ENCODE measurements around the gene ITK. TPM values are rescaled to one million over a fixed set of nuclear protein-coding genes. Genes with fewer than 3 reads are reported as not detected.
"Not testable (repeated sequence)": the region's sequence is repeated elsewhere in the genome, so short reads cannot be mapped to it uniquely, and the experiment has no call there.

ITK gene
- total RNA-seq, 4 donors from 2014 or later = 1.7 to 3.6 (median 3.0) TPM

- Histone ChIP-seq H3K36me3 (no peaks in the 10 kb centered on the region), H3K27ac (no peak overlapping the region), H3K9me3 (no peaks in the 10 kb centered on the region), H3K4me1 (no peaks in the 10 kb centered on the region), H3K4me3 (replicated peaks in 1 of 3) (no peak overlapping the region), H3K27me3 (no peaks in the 10 kb centered on the region)
- intact Hi-C loops (cut with DNase I) = no loop called here
- no peak for TF ChIP-seq POLR2A (IDR thresholded peaks at IDR 0.05)
- TF ChIP-seq CTCF (IDR thresholded peaks at IDR 0.05) = no peak
- DNase-seq = no peak
Observed at GRCh38 chr5:157230610-157231009, 50.0 kb downstream of the ITK start.

DNA sequence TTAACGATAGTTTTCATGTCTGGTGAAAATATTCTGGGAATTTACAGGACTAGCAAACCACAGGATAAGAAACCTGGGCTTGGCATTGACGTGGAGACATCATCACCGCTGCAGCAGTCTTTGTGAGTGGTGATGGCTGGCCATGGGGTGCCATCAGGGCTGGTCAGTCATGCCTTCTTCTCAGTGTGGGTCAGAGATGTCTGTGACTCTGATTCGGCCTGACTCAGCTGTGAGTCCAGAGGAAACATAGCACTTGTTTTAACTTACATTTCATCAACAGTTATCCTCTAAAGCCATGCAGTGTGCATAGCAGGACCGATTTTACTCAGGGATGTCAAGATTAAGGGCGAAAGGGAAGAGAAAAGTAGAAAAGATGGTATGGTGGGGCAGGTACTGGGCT lies 52.1 kb downstream of the ITK start:
- 77 to 80% methylated on average over 6 of the region's 6 CpGs for WGBS, 2 donors

GRCh38 chr5:157233515-157233914 lies 52.9 kb downstream of the ITK start:
- Histone ChIP-seq H3K27ac (no peak overlapping the region), H3K4me3 (replicated peaks in 1 of 3) (no peak overlapping the region)

More for the DNA sequence above, 52.1 kb downstream of the ITK start:
- TF ChIP-seq POLR2A (IDR thresholded peaks at IDR 0.05) (no peak), CTCF (IDR thresholded peaks at IDR 0.05) (no peak)
- intact Hi-C loops (cut with DNase I) = no loop called here
- H3K4me1 ChIP-seq = no peaks in the 10 kb centered on the region
- no peak overlapping the region for H3K4me3 ChIP-seq (replicated peaks in 1 of 3)
- no peak overlapping the region for H3K27ac ChIP-seq
- no peaks in the 10 kb centered on the region for H3K36me3 ChIP-seq
- H3K9me3 ChIP-seq = no peaks in the 10 kb centered on the region
- H3K27me3 ChIP-seq = no peaks in the 10 kb centered on the region
- no peak for DNase-seq

DNA sequence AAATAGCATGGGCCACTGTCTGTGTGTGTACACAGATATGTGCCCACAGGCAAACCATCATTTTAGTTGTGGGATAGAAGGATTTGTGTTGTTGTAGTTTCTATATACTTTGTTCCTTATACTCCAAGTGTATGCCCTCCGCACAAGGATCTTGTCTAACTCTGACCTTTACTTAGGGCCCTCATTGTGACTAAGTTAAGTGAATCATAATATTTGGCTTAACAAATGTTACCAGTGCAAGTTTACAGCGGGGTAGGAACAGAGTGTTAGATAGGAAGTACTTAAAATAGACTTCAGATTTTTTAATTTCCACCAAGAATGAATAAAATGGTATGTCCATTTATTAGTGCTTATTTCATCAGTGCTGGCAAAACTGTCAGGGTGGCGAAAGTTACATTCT lies 55.8 kb downstream of the ITK start:
- Histone ChIP-seq H3K27me3 (no peaks in the 10 kb centered on the region), H3K9me3 (no peaks in the 10 kb centered on the region), H3K27ac (no peak overlapping the region), H3K4me1 (no peaks in the 10 kb centered on the region), H3K4me3 (replicated peaks in 1 of 3) (no peak overlapping the region), H3K36me3 (no peaks in the 10 kb centered on the region)
- WGBS, 2 donors = 87 to 90% methylated on average over 3 of the region's 3 CpGs
- intact Hi-C loops (cut with DNase I) = no loop called here
- no peak for DNase-seq
- TF ChIP-seq POLR2A (IDR thresholded peaks at IDR 0.05) (no peak), CTCF (IDR thresholded peaks at IDR 0.05) (no peak)

More at GRCh38 chr5:157233515-157233914, 52.9 kb downstream of the ITK start:
- Histone ChIP-seq H3K4me1 (no peaks in the 10 kb centered on the region), H3K9me3 (no peaks in the 10 kb centered on the region), H3K36me3 (no peaks in the 10 kb centered on the region), H3K27me3 (no peaks in the 10 kb centered on the region)
- DNase-seq = no peak
- TF ChIP-seq CTCF (IDR thresholded peaks at IDR 0.05) (no peak), POLR2A (IDR thresholded peaks at IDR 0.05) (no peak)
- WGBS, 2 donors = 90 to 92% methylated on average over 3 of the region's 3 CpGs
- intact Hi-C loops (cut with DNase I) = no loop called here

- Histone ChIP-seq H3K9me3 (no peaks in the 10 kb centered on the region), H3K36me3 (no peaks in the 10 kb centered on the region), H3K27me3 (no peaks in the 10 kb centered on the region), H3K4me3 (replicated peaks in 1 of 3) (no peak overlapping the region), H3K4me1 (no peaks in the 10 kb centered on the region), H3K27ac (no peak overlapping the region)
- WGBS, 2 donors = 86 to 87% methylated on average over 4 of the region's 4 CpGs
- no peak for TF ChIP-seq CTCF (IDR thresholded peaks at IDR 0.05)
- TF ChIP-seq POLR2A (IDR thresholded peaks at IDR 0.05) = no peak
- intact Hi-C loops (cut with DNase I) = no loop called here
- no peak for DNase-seq
Observed at GRCh38 chr5:157241483-157241882, 60.8 kb downstream of the ITK start.

- H3K4me3 ChIP-seq (replicated peaks in 1 of 3); DNase-seq; H3K4me1 ChIP-seq; H3K27me3 ChIP-seq; H3K27ac ChIP-seq; H3K36me3 ChIP-seq; H3K9me3 ChIP-seq; intact Hi-C loops (cut with DNase I): not testable (repeated sequence)
- WGBS, 2 donors = 66 to 88% methylated on average over 7 of the region's 7 CpGs
Observed at GRCh38 chr5:157244704-157245103, 64.1 kb downstream of the ITK start.
